HG02973 (cell line): Measurements from ENCODE around the gene CCDC86.

Experiments used
- ATAC-seq: cut with Tn5 transposase; IDR thresholded peaks from one replicate; pipeline ENCODE4 v1.9.1; 2021; ENCODE audit warnings: moderate library complexity; ENCODE audit not compliant: unreplicated experiment

CCDC86 gene

GRCh38 chr11:60852117-60852981, 10.4 kb downstream of the CCDC86 start:
- ATAC-seq: no peak

- ATAC-seq: no peak
Measured at GRCh38 chr11:60852982-60853950, 11.4 kb downstream of the CCDC86 start.

GRCh38 chr11:60854140-60854846, 12.4 kb downstream of the CCDC86 start:
- ATAC-seq: no peak

- no peak for ATAC-seq
Measured at GRCh38 chr11:60854847-60855725, 13.2 kb downstream of the CCDC86 start.

- no peak for ATAC-seq
Measured at GRCh38 chr11:60855726-60856633, 14.1 kb downstream of the CCDC86 start, which contains the start of gene PTGDR2. Gene PTGDR2 (minus strand): TSS chr11:60855950. CDS start chr11:60853722, 2,228 bp downstream.

GRCh38 chr11:60857378-60858232, 15.7 kb downstream of the CCDC86 start:
- ATAC-seq: no peak

- no peak for ATAC-seq
Measured at GRCh38 chr11:60858236-60858635, 16.3 kb downstream of the CCDC86 start.

GRCh38 chr11:60858731-60859464, 17.0 kb downstream of the CCDC86 start:
- no peak for ATAC-seq

- no peak for ATAC-seq
Measured at GRCh38 chr11:60859616-60860250, 17.8 kb downstream of the CCDC86 start.

GRCh38 chr11:60860943-60861342, 19.0 kb downstream of the CCDC86 start:
- ATAC-seq: no peak

- no peak for ATAC-seq
Measured at GRCh38 chr11:60862171-60862570, 20.3 kb downstream of the CCDC86 start.

GRCh38 chr11:60863550-60864521, 21.9 kb downstream of the CCDC86 start:
- ATAC-seq: no peak

- no peak for ATAC-seq
Measured at GRCh38 chr11:60864856-60865513, 23.1 kb downstream of the CCDC86 start.

- ATAC-seq: no peak
Measured at GRCh38 chr11:60866911-60867870, 25.3 kb downstream of the CCDC86 start, which contains the start of gene ZP1. Gene ZP1 (plus strand): TSS chr11:60867542. CDS start chr11:60867562, 20 bp downstream.
